ENCODE measurements around the gene RNF133.

GRCh38 chr7:122727354-122727753 lies 28.4 kb upstream of the RNF133 start:
- no peak for TF ChIP-seq BRCA1 (IDR thresholded peaks at IDR 0.05; ENCODE audit: low read depth, low read length)
- no peak for TF ChIP-seq WRNIP1 (IDR thresholded peaks at IDR 0.05; ENCODE audit: borderline replicate concordance, low read depth, low read length)
- TF ChIP-seq NR2F1 (conservative IDR thresholded peaks at IDR 0.05), result no peak
- no peak for TF ChIP-seq CHD1 (IDR thresholded peaks at IDR 0.05; ENCODE audit: low read depth, low read length)
- TF ChIP-seq MYC (IDR thresholded peaks at IDR 0.05; ENCODE audit: insufficient read depth, insufficient read length, insufficient replicate concordance, low read length, severe bottlenecking), result no peak
- TF ChIP-seq ELK1 (IDR thresholded peaks at IDR 0.05; ENCODE audit: low read depth, low read length), result no peak
- TF ChIP-seq JUNB (IDR thresholded peaks at IDR 0.05), result no peak
- TF ChIP-seq CTCF (IDR thresholded peaks at IDR 0.05 in 2 of 3, conservative IDR thresholded peaks at IDR 0.05 in 1 of 3; ENCODE audit: control insufficient read depth in 2 of 3, extremely low read depth in 1 of 3, insufficient read depth in 1 of 3, low read depth in 3 of 3, low read length in 3 of 3), result no peak
- no peak for TF ChIP-seq E2F4 (IDR thresholded peaks at IDR 0.05; ENCODE audit: low read depth, low read length)
- TF ChIP-seq SMAD1 (IDR thresholded peaks at IDR 0.05; ENCODE audit: low read depth, partially characterized antibody), result no peak
- no peak for TF ChIP-seq MEF2B (IDR thresholded peaks at IDR 0.05; ENCODE audit: partially characterized antibody, poor library complexity, severe bottlenecking)
